HG02840 (cell line): ENCODE measurements around the gene OXGR1.

Experiments
- ATAC-seq: cut with Tn5 transposase; IDR thresholded peaks from one replicate; pipeline ENCODE4 v1.9.1; 2021; ENCODE audit warnings: mild to moderate bottlenecking, moderate library complexity, moderate number of reproducible peaks; ENCODE audit not compliant: unreplicated experiment, low FRiP score

Gene OXGR1

DNA sequence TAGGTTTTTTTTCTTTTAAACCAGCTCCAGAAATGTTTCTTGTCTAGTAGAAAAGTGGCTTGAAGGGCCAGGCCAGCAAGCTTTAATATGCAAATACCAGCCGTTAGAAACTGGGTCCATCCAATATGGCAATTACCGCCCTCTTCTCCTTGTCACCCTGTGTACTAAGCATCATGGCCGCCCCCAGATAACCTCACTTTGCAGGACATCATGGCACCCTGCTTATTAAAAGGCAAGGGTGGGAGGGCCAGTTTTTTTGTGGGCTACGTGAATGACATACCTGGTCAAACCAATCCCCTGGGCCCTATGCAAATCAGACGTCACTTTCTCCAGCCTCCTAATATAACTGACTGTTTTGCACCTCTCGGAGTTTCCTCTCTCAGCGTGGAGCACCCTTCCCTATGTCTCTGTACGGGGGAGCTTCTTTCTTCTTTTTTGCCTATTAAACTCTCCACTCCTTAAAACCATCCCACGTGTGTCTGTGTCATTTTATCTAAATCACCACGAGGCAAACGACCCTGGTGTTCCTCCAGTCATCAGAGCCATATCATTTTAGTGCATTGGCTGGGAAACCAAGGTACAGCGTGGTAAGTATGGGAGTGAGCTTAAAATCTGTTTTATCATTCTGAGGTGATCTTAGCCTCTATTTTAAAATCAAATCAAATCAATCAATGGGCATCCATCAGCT lies 27.7 kb downstream of the OXGR1 start:
- no peak for ATAC-seq

GRCh38 chr13:96963786-96964475 lies 30.3 kb downstream of the OXGR1 start:
- ATAC-seq, result no peak

DNA sequence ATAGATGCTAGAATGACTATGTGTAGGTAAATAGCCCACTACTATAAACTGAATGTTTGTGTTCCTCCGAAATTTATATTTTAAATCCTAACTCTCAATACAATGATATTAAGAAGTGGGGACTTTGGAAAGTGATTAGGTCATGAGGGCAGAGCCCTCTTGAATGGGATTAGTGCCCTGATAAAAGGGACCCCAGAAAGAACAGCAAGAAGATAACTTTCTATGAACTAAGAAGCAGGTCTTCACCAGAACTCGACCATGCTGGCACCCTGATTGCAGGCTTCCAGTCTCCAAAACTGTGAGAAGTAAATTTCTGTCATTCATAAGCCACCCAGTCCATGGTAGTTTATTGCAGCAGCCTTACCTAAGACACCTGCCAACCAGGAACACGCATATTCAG lies 33.9 kb downstream of the OXGR1 start:
- no peak for ATAC-seq

GRCh38 chr13:96958286-96958891 lies 35.9 kb downstream of the OXGR1 start:
- ATAC-seq, result no peak

DNA sequence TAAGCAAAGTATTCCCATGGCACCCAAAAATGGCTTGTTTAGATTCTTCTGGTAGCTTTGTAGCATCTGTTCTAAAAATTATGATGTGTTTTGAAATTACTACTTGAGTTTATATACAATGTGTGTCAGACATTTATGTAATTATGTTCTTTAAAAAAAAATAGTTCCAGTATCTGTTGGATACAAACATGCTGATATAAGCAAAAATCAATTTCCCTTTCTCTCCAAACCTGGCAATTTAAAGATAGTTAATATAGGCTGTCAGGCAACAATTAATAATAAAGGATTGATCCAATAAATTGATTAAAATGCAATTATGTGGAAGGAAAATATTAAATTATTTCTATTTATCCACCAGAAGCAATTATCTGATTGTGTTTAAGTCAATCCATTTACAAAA lies 41.7 kb downstream of the OXGR1 start:
- no peak for ATAC-seq

DNA sequence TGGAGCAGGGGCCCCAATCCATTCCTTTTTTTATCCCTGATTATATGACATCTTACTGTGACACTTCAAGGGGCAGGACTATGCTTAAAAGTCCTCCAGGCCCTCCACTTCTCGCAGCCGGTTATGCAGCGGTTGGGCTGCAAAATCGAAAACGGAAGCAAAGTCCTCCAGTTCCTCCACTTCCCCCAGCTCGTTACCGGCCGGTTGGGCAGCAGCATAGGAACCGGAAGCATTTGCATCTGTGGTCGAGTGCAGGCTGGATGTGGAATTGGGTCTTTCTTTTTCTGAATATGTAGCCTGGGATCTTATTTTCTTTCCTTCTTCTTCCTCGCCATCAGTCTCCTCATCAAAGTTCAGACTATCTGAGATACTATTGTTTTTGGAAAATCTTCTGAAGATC lies 46.1 kb downstream of the OXGR1 start:
- no peak for ATAC-seq

GRCh38 chr13:96947343-96947910 lies 46.8 kb downstream of the OXGR1 start:
- no peak for ATAC-seq

- no peak for ATAC-seq
Measured at GRCh38 chr13:96946709-96947311, 47.5 kb downstream of the OXGR1 start.

DNA sequence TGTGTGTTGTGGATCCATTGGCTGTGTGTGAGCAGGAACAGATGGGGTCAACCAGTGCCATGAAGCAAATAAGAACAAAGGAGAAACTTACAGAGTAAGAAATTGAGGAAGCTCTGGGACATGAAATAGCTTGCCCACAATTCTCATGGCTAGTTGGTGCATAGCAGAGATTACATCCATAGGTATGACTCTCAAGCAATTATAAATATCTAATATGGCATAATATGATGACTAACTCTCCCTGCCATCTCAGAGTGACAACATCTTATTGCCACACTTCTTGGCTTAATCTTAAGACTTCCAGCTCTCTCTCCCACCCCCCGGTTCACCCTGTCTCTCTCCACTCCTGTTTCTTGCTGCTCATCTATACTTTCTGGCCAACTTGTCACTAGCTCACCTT lies 53.3 kb downstream of the OXGR1 start:
- no peak for ATAC-seq

DNA sequence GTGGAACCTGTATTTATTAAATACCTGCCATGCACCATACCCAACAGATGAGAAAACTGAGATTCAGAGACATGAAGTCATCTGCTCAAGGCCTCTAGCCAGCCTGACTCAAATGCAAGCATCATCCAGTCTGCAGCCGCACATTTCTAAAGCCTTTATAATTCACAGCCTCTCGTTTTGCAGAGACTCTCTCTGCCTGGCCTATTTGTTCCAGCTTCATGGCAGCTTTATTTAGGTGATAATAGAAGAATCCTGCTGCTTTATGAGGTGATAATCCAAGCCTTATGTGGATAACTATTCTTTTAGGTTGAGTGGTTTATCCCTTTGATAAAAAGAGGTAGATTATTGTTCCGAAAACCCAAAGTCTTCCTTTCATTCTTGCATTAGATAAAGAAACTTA lies 58.4 kb downstream of the OXGR1 start:
- no peak for ATAC-seq
